Peyer's patch (tissue), 4 donors: ENCODE measurements around the gene TEX26. TPM values are rescaled to one million over a fixed set of nuclear protein-coding genes. Genes with fewer than 3 reads are reported as not detected.

Experiments used
- DNase-seq, 3 donors: peaks; one replicate each; pipeline ENCODE4 v3.0.0-alpha.2; 2017 to 2019
- H3K27ac ChIP-seq, 4 donors: fragments of 200-600 bp; sonication (generic); one replicate each; pipeline ENCODE4 v1.5.1; 2016 to 2019
- H3K27me3 ChIP-seq, 2 donors: fragments of 200-600 bp; sonication (generic); one replicate each; pipeline ENCODE4 v1.5.1; 2019
- H3K36me3 ChIP-seq, 3 donors: fragments of 200-600 bp; sonication (generic); one replicate each; pipeline ENCODE4 v1.5.1; 2016 to 2019
- H3K4me1 ChIP-seq, 4 donors: fragments of 200-600 bp; sonication (generic); one replicate each; pipeline ENCODE4 v1.5.1; 2016 to 2019
- H3K4me3 ChIP-seq, 4 donors: fragments of 200-600 bp; sonication (generic); 1 replicate in 3 of 4; 2 replicates in 1 of 4; pipeline ENCODE4 v1.5.1; 2016 to 2019; ENCODE audit warnings: mild to moderate bottlenecking in 1 of 4
- H3K9me3 ChIP-seq, 4 donors: fragments of 200-600 bp; sonication (generic); one replicate each; pipeline ENCODE4 v1.5.1; 2016 to 2019; ENCODE audit warnings: mild to moderate bottlenecking in 1 of 4
- POLR2A ChIP-seq, 2 donors: fragments of 450-650 bp; IDR thresholded peaks; one replicate each; pipeline ENCODE4 v1.5.1; 2017; ENCODE audit warnings: antibody characterized with exemption in 2 of 2, mild to moderate bottlenecking in 2 of 2, moderate library complexity in 2 of 2
- total RNA-seq, 4 donors: library from RNA; depleted of rRNA; stranded (reverse); fragments of >200 nt; gene quantifications; one replicate each; pipeline ENCODE4 v1.1.0, GENCODE V29; 2016
- TF ChIP-seq, protein P1 (sequence below), 6 experiments: fragments of 450-650 bp in 4 of 6; fragments of 200-600 bp in 2 of 6; sonication (generic) in 1 of 6; IDR thresholded peaks; one replicate each; pipeline ENCODE4 v1.5.1; 2017 to 2019; ENCODE audit warnings: antibody characterized with exemption in 6 of 6, mild to moderate bottlenecking in 3 of 6, moderate library complexity in 1 of 6

TEX26 gene
- total RNA-seq, 4 donors from 2014 or later: not detected

GRCh38 chr13:30910676-30911075 lies 21.8 kb upstream of the TEX26 start:
- DNase-seq: no peak
- Histone ChIP-seq H3K4me3 (no peak overlapping the region), H3K9me3 (no peaks in the 10 kb centered on the region), H3K4me1 (peaks cover 0 to 16% (median 0%) of the 10 kb centered on the region in 4 donors), H3K27ac (no peak overlapping the region), H3K27me3 (peaks cover 0 to 18% of the 10 kb centered on the region in 2 donors), H3K36me3 (no peaks in the 10 kb centered on the region)
- TF ChIP-seq, protein P1, sequence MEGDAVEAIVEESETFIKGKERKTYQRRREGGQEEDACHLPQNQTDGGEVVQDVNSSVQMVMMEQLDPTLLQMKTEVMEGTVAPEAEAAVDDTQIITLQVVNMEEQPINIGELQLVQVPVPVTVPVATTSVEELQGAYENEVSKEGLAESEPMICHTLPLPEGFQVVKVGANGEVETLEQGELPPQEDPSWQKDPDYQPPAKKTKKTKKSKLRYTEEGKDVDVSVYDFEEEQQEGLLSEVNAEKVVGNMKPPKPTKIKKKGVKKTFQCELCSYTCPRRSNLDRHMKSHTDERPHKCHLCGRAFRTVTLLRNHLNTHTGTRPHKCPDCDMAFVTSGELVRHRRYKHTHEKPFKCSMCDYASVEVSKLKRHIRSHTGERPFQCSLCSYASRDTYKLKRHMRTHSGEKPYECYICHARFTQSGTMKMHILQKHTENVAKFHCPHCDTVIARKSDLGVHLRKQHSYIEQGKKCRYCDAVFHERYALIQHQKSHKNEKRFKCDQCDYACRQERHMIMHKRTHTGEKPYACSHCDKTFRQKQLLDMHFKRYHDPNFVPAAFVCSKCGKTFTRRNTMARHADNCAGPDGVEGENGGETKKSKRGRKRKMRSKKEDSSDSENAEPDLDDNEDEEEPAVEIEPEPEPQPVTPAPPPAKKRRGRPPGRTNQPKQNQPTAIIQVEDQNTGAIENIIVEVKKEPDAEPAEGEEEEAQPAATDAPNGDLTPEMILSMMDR (IDR thresholded peaks at IDR 0.05): no peak
- TF ChIP-seq POLR2A (IDR thresholded peaks at IDR 0.05): no peak

GRCh38 chr13:30915691-30916541 lies 16.5 kb upstream of the TEX26 start:
- Histone ChIP-seq H3K27ac (no peak overlapping the region), H3K36me3 (no peaks in the 10 kb centered on the region), H3K4me1 (no peaks in the 10 kb centered on the region), H3K9me3 (no peaks in the 10 kb centered on the region), H3K4me3 (no peak overlapping the region), H3K27me3 (no peaks in the 10 kb centered on the region)
- DNase-seq: no peak
- TF ChIP-seq, protein P1 (IDR thresholded peaks at IDR 0.05): no peak
- no peak for TF ChIP-seq POLR2A (IDR thresholded peaks at IDR 0.05)

- DNase-seq: no peak
- H3K36me3 ChIP-seq: no peaks in the 10 kb centered on the region
- no peak overlapping the region for H3K4me3 ChIP-seq
- H3K27ac ChIP-seq: no peak overlapping the region
- H3K9me3 ChIP-seq: no peaks in the 10 kb centered on the region
- H3K4me1 ChIP-seq: no peaks in the 10 kb centered on the region
- TF ChIP-seq, protein P1 (IDR thresholded peaks at IDR 0.05): no peak
- no peak for TF ChIP-seq POLR2A (IDR thresholded peaks at IDR 0.05)
- no peaks in the 10 kb centered on the region for H3K27me3 ChIP-seq
Measured at GRCh38 chr13:30916991-30917390, 15.5 kb upstream of the TEX26 start.

DNA sequence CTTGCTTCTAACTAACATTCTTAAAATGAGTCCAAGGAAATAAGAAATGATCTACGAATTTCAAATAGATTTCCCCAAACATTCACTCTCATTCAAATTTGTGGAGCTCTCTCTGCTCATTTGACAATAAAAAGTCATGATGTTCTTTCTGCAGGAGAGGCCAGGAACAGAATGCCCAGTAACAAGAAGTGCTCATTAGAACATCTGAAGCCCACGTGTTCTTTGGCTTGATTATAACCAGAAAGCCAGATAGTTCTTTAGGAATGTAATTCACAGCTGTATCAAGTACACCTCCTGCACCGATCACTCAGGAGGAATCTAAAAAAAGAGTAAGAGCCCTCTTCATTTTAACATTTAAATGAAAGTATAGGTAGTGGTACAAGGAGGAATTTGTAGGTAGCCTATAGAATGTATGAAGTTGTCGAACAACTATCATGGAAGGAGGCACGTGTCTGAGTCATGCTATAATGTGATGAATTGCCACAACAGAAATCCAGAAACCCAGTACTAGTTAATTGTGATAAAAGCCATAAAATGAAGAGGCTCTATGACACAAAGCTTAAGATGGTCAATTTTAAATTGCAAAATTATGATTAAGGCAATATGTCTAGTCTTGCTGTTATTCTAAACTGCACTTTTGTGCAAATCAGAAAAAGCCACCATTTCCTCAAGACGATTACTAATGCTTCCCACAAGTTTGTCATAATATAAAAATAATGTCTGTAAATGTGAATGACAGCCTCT lies 13.6 kb upstream of the TEX26 start:
- TF ChIP-seq POLR2A (IDR thresholded peaks at IDR 0.05): no peak
- H3K36me3 ChIP-seq: no peaks in the 10 kb centered on the region
- no peaks in the 10 kb centered on the region for H3K27me3 ChIP-seq
- H3K4me3 ChIP-seq: no peak overlapping the region
- no peak for DNase-seq
- no peak overlapping the region for H3K27ac ChIP-seq
- H3K4me1 ChIP-seq: no peaks in the 10 kb centered on the region
- H3K9me3 ChIP-seq: no peaks in the 10 kb centered on the region

DNA sequence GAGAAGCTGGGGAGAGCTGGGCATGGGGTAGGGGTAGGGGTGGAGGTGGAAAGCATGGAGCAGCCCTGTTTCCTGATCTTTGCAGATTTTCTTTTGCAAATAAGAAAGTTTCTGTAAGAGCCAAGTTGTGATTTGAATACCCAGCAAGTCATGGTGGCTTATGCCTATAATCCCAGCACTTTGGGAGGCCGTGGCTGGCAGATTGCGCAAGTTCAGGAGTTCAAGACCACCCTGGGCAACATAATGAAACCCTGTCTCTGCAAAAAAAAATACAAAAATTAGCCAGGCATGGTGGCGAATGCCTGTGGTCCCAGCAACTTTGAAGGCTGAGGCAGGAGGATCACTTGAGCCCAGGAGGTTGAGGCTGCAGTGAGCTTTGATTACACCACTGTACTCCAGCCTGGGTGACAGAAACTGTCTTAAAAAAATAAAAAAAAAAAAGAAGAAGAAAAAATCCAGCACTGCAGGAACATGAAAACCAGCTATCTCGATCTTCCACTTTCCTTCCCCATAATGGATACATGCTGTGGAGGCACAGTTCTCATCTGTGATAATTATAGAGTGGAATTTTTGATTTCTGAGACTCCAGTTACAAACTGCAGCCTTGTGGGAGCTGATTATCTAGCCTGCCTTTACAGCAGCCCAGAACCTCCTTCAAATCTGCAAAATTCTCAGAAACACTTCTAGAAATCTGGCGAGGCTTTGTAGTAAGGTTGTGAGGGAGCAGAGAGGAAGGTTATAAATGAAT lies 12.1 kb upstream of the TEX26 start:
- H3K36me3 ChIP-seq: no peaks in the 10 kb centered on the region
- DNase-seq: no peak
- H3K4me1 ChIP-seq: no peaks in the 10 kb centered on the region
- no peak overlapping the region for H3K27ac ChIP-seq
- no peak overlapping the region for H3K4me3 ChIP-seq
- no peaks in the 10 kb centered on the region for H3K9me3 ChIP-seq
- H3K27me3 ChIP-seq: no peaks in the 10 kb centered on the region
- TF ChIP-seq, protein P1 (IDR thresholded peaks at IDR 0.05): no peak
- TF ChIP-seq POLR2A (IDR thresholded peaks at IDR 0.05): no peak
